GM23248 (cell line): Measurements from ENCODE around the gene NR3C2. TPM values are rescaled to one million over a fixed set of nuclear protein-coding genes. Genes with fewer than 3 reads are reported as not detected.

Experiments
- DNase-seq: peaks from one replicate; pipeline ENCODE4 v3.0.0-alpha.2; 2015
- H2AFZ ChIP-seq: fragments of 200-600 bp; sonication (generic); 2 replicates; pipeline ENCODE4 v1.6.1; 2016; ENCODE audit warnings: antibody characterized with exemption
- H3F3A ChIP-seq: fragments of 200-600 bp; sonication (generic); 2 replicates; pipeline ENCODE4 v1.6.1; 2016; ENCODE audit warnings: mild to moderate bottlenecking, antibody characterized with exemption, mixed run types; ENCODE audit not compliant: insufficient read depth
- H3K27ac ChIP-seq: fragments of 200-600 bp; sonication (generic); 2 replicates; pipeline ENCODE4 v1.5.1; 2016; ENCODE audit warnings: mild to moderate bottlenecking
- H3K27me3 ChIP-seq: fragments of 200-600 bp; sonication (generic); replicated peaks from 2 replicates; pipeline ENCODE4 v1.6.1; 2016; ENCODE audit warnings: mild to moderate bottlenecking; ENCODE audit not compliant: insufficient read depth
- H3K36me3 ChIP-seq: fragments of 200-600 bp; sonication (generic); 2 replicates; pipeline ENCODE4 v1.6.1; 2016; ENCODE audit warnings: low read depth, mild to moderate bottlenecking
- H3K4me1 ChIP-seq: fragments of 200-600 bp; sonication (generic); 2 replicates; pipeline ENCODE4 v1.6.1; 2016; ENCODE audit warnings: mild to moderate bottlenecking; ENCODE audit not compliant: insufficient read depth
- H3K4me2 ChIP-seq: fragments of 200-600 bp; sonication (generic); one replicate; pipeline ENCODE4 v1.6.1; 2016; ENCODE audit warnings: mild to moderate bottlenecking; ENCODE audit not compliant: unreplicated experiment
- H3K4me3 ChIP-seq: fragments of 200-600 bp; sonication (generic); 2 replicates; pipeline ENCODE4 v1.5.1; 2016; ENCODE audit warnings: mild to moderate bottlenecking
- H3K79me2 ChIP-seq: fragments of 200-600 bp; sonication (generic); 2 replicates; pipeline ENCODE4 v1.6.1; 2016; ENCODE audit warnings: mild to moderate bottlenecking; ENCODE audit not compliant: insufficient read depth
- H3K9ac ChIP-seq: fragments of 200-600 bp; sonication (generic); 2 replicates; pipeline ENCODE4 v1.6.1; 2016; ENCODE audit warnings: mild to moderate bottlenecking
- H3K9me2 ChIP-seq: fragments of 200-600 bp; sonication (generic); 2 replicates; pipeline ENCODE4 v1.6.1; 2016; ENCODE audit warnings: mixed run types, mild to moderate bottlenecking, moderate library complexity; ENCODE audit not compliant: insufficient read depth
- H3K9me3 ChIP-seq: fragments of 200-600 bp; sonication (generic); one replicate; pipeline ENCODE4 v1.6.1; 2017; ENCODE audit warnings: low read depth
- H4K20me1 ChIP-seq: fragments of 200-600 bp; sonication (generic); 2 replicates; pipeline ENCODE4 v1.6.0; 2016; ENCODE audit not compliant: insufficient read depth
- EZH2 ChIP-seq: fragments of 200-600 bp; sonication (generic); IDR thresholded peaks from 2 replicates; pipeline ENCODE4 v1.6.1; 2018; ENCODE audit warnings: antibody characterized with exemption, mild to moderate bottlenecking; ENCODE audit not compliant: insufficient read depth, poor library complexity, severe bottlenecking
- EZH2phosphoT487 ChIP-seq: fragments of 200-600 bp; sonication (generic); IDR thresholded peaks from 2 replicates; pipeline ENCODE4 v1.6.1; 2018; ENCODE audit warnings: antibody characterized with exemption, moderate library complexity, mild to moderate bottlenecking, low read depth; ENCODE audit not compliant: insufficient read depth
- WGBS, 2 experiments: methylation state at CpG; one replicate each; pipeline ENCODE4 v1.1.6; 2015 to 2017; ENCODE audit warnings: low lambda C conversion rate in 2 of 2, low coverage in 1 of 2; ENCODE audit errors: missing lambda C conversion rate in 2 of 2; 5-methylcytosine and 5-hydroxymethylcytosine counted together
- in situ Hi-C: fragments of 300-500 bp; cut with MboI; formaldehyde crosslinking; loops from 2 replicates; pipeline ENCODE4 v1.15.0; 2020
- polyA plus RNA-seq: library from polyadenylated mRNA; unstranded; fragments of >200 nt; fragmentation: Nextera tagmentation; extraction: Ambion mirVana; gene quantifications from 2 replicates; pipeline ENCODE4 v1.2.1, GENCODE V29; 2016
- total RNA-seq: library from RNA; depleted of rRNA; stranded (reverse); fragments of >200 nt; shearing (Covaris generic); gene quantifications from 2 replicates; pipeline ENCODE4 v1.2.3, GENCODE V29; 2014

The NR3C2 gene
- total and polyA plus RNA-seq, 2 experiments from 2014 or later, result 0.04 TPM; not detected in 1

DNA sequence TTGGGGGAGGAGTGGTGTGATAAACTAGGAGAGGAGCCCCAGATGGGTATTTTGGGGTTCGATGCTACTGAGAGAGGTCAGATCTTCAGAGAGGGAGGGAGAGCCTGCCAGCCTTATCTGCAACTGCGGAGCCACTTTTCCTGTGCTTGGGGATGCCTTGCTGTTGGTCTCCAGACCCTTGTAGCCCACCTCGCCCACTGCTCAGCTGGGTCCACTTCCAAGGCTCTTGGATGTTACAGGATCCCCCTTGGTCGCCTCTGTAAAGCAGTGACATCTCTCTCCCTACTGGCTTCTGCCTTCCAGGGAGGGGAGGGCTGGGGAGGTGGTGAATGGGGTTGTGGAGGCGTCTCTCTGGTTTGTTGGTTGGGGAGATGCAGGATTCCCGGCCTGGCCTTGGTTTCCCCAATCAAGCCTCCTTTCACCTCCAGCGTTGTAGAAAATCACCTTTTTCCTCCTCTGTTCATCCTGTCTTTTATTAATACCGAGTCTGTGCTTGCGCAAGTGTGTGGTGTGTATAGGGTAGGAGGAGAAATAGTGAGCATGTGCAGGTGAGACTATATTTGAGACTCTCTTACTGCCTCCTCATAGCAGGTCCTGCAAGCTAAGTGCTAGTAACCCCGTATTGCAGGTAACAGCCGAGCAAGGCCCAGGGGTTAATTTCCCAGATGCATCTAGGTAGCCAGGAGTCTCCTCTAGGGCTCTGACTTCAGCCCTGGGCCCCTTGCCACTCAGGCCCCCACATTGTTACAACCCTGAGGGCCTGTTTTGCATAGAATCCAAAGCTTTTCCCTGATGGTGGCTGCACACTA is 372.9 kb downstream of the NR3C2 start:
- no peak overlapping the region for H3K27ac ChIP-seq
- H3K79me2 ChIP-seq, result no peaks in the 10 kb centered on the region
- peaks cover 10% of the 10 kb centered on the region; the same call in 1 of the 2 replicates for H3K4me1 ChIP-seq
- no peak overlapping the region for H2AFZ ChIP-seq
- no peak overlapping the region for H3K4me3 ChIP-seq
- no peaks in the 10 kb centered on the region for H3K27me3 ChIP-seq
- H4K20me1 ChIP-seq, result no peaks in the 10 kb centered on the region
- H3K36me3 ChIP-seq, result peaks cover 10% of the 10 kb centered on the region; the same call in 1 of the 2 replicates
- in situ Hi-C loops, result no loop called here
- TF ChIP-seq EZH2, result no peak
- H3F3A ChIP-seq, result 0 out of 2 replicates have a peak, but pooled peaks cover 9% of the 10 kb centered on the region
- H3K4me2 ChIP-seq, result no peak overlapping the region
- H3K9ac ChIP-seq, result no peak overlapping the region
- no peaks in the 10 kb centered on the region for H3K9me2 ChIP-seq
- no peak for DNase-seq
- no peaks in the 10 kb centered on the region for H3K9me3 ChIP-seq
- WGBS, 2 experiments, result 96 to 97% methylated on average over 11 of the region's 11 CpGs

DNA sequence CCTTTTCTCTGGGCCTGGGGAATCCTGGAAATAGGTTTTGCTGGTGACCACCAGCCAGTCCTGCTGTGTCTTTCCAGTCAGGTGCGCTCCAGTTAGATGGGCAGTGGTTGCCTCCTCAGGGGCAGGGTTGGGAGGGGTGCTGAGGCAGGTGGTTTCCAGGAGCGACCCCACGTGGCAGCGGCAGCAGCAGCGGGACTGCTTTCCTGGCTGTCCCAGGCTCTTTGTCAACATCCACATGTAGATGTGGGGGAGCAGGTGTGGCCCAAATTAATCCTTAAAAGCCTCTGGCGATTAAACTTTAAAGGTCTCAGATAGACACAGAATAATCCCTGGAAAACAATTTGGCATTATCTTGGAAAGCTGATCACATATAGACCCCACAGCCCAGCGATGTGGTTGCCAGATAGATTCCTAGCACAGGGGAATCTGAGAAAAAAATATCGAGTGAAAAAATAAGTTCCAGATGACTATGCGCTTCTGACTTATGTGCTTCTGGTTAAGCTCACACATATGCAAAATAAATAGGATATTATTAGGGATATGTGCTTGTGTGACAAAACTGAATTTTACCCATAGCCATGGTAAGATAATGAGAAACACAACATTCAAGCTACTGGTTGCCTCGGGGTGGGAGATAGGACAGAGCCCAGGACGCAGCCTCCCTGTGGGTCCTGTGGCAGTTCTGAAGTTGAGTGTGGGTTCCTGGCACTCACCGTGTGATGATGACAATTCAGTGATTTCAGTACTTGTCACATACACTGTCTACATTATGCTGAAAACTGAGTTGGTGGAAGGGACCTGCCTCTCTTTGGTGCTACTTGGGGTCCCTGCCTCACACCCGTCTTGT is 373.9 kb downstream of the NR3C2 start:
- Histone ChIP-seq H3K79me2 (no peaks in the 10 kb centered on the region), H3K27me3 (no peaks in the 10 kb centered on the region), H3K4me2 (no peak overlapping the region), H3K27ac (no peak overlapping the region), H4K20me1 (no peaks in the 10 kb centered on the region), H3K9me3 (no peaks in the 10 kb centered on the region), H3K36me3 (peaks cover 4% of the 10 kb centered on the region; the same call in 1 of the 2 replicates), H3F3A (0 out of 2 replicates have a peak, but pooled peaks cover 9% of the 10 kb centered on the region), H2AFZ (no peak overlapping the region), H3K4me3 (no peak overlapping the region), H3K9me2 (no peaks in the 10 kb centered on the region), H3K4me1 (peaks cover 10% of the 10 kb centered on the region; the same call in 1 of the 2 replicates), H3K9ac (no peak overlapping the region)
- no peak for DNase-seq
- TF ChIP-seq EZH2phosphoT487, result no peak
- no peak for TF ChIP-seq EZH2
- WGBS, 2 experiments, result 73 to 74% methylated on average over 13 of the region's 13 CpGs
- in situ Hi-C loops, result no loop called here

GRCh38 chr4:148067301-148067916 is 374.8 kb downstream of the NR3C2 start:
- Histone ChIP-seq H3K27ac (no peak overlapping the region), H4K20me1 (no peaks in the 10 kb centered on the region), H3K79me2 (no peaks in the 10 kb centered on the region), H3K9me2 (no peaks in the 10 kb centered on the region), H3K9ac (no peak overlapping the region), H3K36me3 (peaks cover 4% of the 10 kb centered on the region; the same call in 1 of the 2 replicates), H3K4me1 (peaks cover 10% of the 10 kb centered on the region; the same call in 1 of the 2 replicates), H2AFZ (no peak overlapping the region), H3K27me3 (no peaks in the 10 kb centered on the region), H3K4me2 (no peak overlapping the region), H3K9me3 (no peaks in the 10 kb centered on the region), H3K4me3 (no peak overlapping the region), H3F3A (0 out of 2 replicates have a peak, but pooled peaks cover 9% of the 10 kb centered on the region)
- 91 to 92% methylated on average over 6 of the region's 6 CpGs for WGBS, 2 experiments
- no peak for DNase-seq
- TF ChIP-seq EZH2, result no peak
- TF ChIP-seq EZH2phosphoT487, result no peak
- in situ Hi-C loops, result no loop called here

GRCh38 chr4:148065075-148065474 is 377.1 kb downstream of the NR3C2 start:
- WGBS, 2 experiments, result 27% methylated on average over 5 of the region's 5 CpGs
- TF ChIP-seq EZH2 (no peak), EZH2phosphoT487 (no peak)
- in situ Hi-C loops, result no loop called here
- Histone ChIP-seq H3K79me2 (no peaks in the 10 kb centered on the region), H3K36me3 (peaks cover 4% of the 10 kb centered on the region; the same call in 1 of the 2 replicates), H3K4me2 (no peak overlapping the region), H3K27ac (peak overlapping the region; percentile 40), H3K9me2 (no peaks in the 10 kb centered on the region), H3K4me1 (peaks cover 10% of the 10 kb centered on the region; the same call in 1 of the 2 replicates), H3K4me3 (no peak overlapping the region), H3K9ac (no peak overlapping the region), H3K27me3 (no peaks in the 10 kb centered on the region), H4K20me1 (no peaks in the 10 kb centered on the region), H3F3A (0 out of 2 replicates have a peak, but pooled peaks cover 9% of the 10 kb centered on the region), H2AFZ (no peak overlapping the region), H3K9me3 (no peaks in the 10 kb centered on the region)
- peak; percentile 84 for DNase-seq
